ENCODE results near the gene SART1.

SART1 gene

DNA sequence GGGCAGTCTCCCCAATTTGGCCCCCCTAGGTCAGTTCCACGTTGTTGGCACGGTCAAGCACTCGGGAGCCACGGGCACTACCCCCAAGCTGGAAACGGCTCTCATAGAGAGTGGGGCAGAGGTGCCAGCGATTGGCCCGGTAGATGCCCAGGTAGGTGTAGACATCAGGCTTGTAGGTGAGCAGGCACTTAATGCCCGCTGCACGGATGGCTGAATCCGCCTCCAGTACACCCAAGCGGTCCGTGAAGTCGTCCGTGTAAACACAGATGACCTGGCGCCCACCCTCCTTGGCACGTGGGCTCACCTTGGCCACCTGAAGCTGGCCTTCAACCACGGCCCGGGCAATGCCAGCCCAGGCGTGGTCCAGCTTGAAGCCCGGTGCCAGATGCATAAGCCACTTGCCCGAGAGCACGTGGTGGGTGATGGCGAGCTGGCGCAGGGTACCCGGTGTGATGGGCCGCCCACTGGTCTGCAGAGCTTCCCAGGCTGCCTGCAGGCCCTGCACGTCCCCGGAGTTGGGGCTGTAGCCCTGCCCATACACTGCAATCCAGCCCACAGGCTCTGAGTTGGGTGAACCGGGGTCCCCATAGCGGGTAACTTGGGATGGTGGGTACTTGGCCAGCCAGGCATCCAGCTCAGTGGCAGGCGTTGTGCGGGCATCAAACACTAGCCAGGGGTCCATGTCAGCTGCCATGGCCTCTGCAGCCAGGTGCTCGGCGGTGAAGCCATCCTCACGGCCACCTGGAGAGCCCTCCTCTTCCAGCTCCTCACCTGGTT is 43.9 kb upstream of the SART1 start:
- peak overlapping the region; percentile 73 for H3K4me3 ChIP-seq (ENCODE audit: insufficient read depth, low read length, poor library complexity, severe bottlenecking)
- H3K4me2 ChIP-seq (ENCODE audit: low read depth, low read length, poor library complexity, severe bottlenecking) = peak overlapping the region; percentile 87
- H3K9me3 ChIP-seq (ENCODE audit: insufficient read depth, low read length) = no peaks in the 10 kb centered on the region
- no peaks in the 10 kb centered on the region for H3K36me3 ChIP-seq (ENCODE audit: low read length)
- H2AFZ ChIP-seq (ENCODE audit: low read depth, low read length, severe bottlenecking) = no peak overlapping the region
- no peaks in the 10 kb centered on the region for H4K20me1 ChIP-seq (ENCODE audit: low read depth, low read length)
- H3K79me2 ChIP-seq (ENCODE audit: insufficient read depth, low read length) = no peaks in the 10 kb centered on the region
- no peaks in the 10 kb centered on the region for H3F3A ChIP-seq (ENCODE audit: insufficient read depth)
- TF ChIP-seq EZH2phosphoT487 (conservative IDR thresholded peaks at IDR 0.05; ENCODE audit: low read length) = no peak
- TF ChIP-seq, protein P1, sequence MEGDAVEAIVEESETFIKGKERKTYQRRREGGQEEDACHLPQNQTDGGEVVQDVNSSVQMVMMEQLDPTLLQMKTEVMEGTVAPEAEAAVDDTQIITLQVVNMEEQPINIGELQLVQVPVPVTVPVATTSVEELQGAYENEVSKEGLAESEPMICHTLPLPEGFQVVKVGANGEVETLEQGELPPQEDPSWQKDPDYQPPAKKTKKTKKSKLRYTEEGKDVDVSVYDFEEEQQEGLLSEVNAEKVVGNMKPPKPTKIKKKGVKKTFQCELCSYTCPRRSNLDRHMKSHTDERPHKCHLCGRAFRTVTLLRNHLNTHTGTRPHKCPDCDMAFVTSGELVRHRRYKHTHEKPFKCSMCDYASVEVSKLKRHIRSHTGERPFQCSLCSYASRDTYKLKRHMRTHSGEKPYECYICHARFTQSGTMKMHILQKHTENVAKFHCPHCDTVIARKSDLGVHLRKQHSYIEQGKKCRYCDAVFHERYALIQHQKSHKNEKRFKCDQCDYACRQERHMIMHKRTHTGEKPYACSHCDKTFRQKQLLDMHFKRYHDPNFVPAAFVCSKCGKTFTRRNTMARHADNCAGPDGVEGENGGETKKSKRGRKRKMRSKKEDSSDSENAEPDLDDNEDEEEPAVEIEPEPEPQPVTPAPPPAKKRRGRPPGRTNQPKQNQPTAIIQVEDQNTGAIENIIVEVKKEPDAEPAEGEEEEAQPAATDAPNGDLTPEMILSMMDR (IDR thresholded peaks at IDR 0.05; ENCODE audit: insufficient read depth, low read length, poor library complexity, severe bottlenecking) = no peak
- H3K27ac ChIP-seq (ENCODE audit: low read depth, low read length) = no peak overlapping the region
- peak overlapping the region; percentile 76; the same call in 1 of the 2 replicates for H3K9ac ChIP-seq (ENCODE audit: low read length)
- no peaks in the 10 kb centered on the region for H3K9me2 ChIP-seq (replicated peaks; ENCODE audit: insufficient read depth, low read length)
- H3K27me3 ChIP-seq (ENCODE audit: low read length) = no peaks in the 10 kb centered on the region

DNA sequence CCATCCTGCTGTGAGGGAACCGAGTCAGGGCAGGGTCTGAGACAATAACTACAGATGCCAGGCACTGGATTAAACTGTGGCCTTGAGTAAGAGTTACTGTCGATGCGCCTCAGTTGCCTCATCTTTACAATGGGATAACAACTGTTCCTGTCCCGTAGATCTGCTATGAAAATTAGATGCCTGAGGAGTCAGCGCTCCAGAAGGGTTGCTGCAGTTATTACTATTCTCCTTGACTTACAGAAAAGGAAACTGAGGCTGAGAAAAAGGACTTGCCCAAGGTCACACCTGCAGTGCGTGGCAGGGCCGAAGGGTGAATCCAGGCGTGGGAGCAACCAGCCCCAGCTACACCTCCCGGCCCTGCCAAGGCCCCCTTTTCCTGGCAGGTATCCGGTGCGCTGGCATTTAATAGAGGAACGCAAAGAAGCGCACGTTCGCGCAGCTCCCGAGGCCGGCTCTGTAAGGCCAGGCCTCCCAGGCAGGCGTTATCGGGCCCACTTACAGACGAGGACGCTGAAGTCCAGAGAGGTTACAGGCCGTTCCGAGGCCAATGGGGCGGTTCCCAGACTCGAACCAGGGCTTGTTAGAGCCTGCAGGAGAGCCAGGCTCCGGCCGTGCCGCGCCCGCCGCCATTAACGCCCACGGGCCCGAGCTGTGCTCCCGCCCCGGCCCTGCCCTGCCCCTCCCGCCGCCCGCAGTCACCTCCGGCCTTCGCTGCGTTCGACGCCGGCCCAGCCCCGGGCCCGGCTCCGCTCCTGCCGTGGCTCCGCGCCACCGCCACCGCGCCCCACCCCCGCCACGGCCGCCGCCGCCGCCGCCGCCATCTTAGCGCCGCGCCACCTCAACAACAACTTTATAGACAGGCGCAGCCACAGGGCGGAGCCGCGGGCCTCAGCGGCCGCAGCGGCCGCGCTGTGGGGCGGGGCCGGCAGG is 43.1 kb upstream of the SART1 start, which contains the start of gene C11orf68:
Gene C11orf68, minus strand, starts transcription at position 852 of the 930 bp plus-strand sequence. Its CDS starts 31 bp downstream, at position 821.
- H3K9ac ChIP-seq (ENCODE audit: low read length) = peak within 1 kb of the TSS; percentile 76
- TF ChIP-seq, protein P1 (IDR thresholded peaks at IDR 0.05; ENCODE audit: insufficient read depth, low read length, poor library complexity, severe bottlenecking) = no peak
- no peak for TF ChIP-seq EZH2phosphoT487 (conservative IDR thresholded peaks at IDR 0.05; ENCODE audit: low read length)
- peak within 1 kb of the TSS; percentile 87 for H3K4me2 ChIP-seq (ENCODE audit: low read depth, low read length, poor library complexity, severe bottlenecking)
- no peaks in the 10 kb centered on the region for H4K20me1 ChIP-seq (ENCODE audit: low read depth, low read length)
- peak within 1 kb of the TSS; percentile 84 for H3K4me3 ChIP-seq (ENCODE audit: insufficient read depth, low read length, poor library complexity, severe bottlenecking)
- no peaks in the 10 kb centered on the region for H3K79me2 ChIP-seq (ENCODE audit: insufficient read depth, low read length)
- no peaks in the 10 kb centered on the region for H3K9me3 ChIP-seq (ENCODE audit: insufficient read depth, low read length)
- no peaks in the 10 kb centered on the region for H3F3A ChIP-seq (ENCODE audit: insufficient read depth)
- peak within 1 kb of the TSS; percentile 38; the same call in 1 of the 2 replicates for H3K27ac ChIP-seq (ENCODE audit: low read depth, low read length)
- H2AFZ ChIP-seq (ENCODE audit: low read depth, low read length, severe bottlenecking) = peak within 1 kb of the TSS; percentile 99
- no peaks in the 10 kb centered on the region for H3K9me2 ChIP-seq (replicated peaks; ENCODE audit: insufficient read depth, low read length)
- no peaks in the 10 kb centered on the region for H3K36me3 ChIP-seq (ENCODE audit: low read length)
- H3K27me3 ChIP-seq (ENCODE audit: low read length) = no peaks in the 10 kb centered on the region

DNA sequence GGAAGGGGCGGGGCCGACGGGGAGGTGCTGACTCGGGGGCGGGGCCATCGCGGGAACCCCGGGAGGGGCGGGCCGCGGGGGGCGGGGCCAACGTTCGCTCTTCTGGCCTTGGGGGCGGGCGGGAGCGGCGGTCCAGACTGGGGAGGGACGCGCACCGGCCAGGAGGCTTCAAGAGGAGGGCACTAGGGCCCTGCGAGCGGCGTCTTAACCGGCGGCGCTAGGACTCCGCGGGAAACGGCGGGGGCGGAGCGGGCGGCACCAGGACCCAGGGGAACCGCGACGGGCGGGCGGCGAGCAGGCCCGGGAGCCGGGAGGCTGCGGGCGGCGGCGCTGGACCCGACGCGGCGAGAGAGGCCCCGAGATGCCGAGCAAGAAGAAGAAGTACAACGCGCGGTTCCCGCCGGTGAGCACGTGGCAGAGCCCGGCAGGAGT is 42.4 kb upstream of the SART1 start, which contains the start of gene DRAP1:
Gene DRAP1, plus strand, starts transcription at position 286 of the 432 bp plus-strand sequence. Its CDS starts 76 bp downstream, at position 362.
- TF ChIP-seq, protein P1 (IDR thresholded peaks at IDR 0.05; ENCODE audit: insufficient read depth, low read length, poor library complexity, severe bottlenecking) = no peak
- peak within 1 kb of the TSS; percentile 38; the same call in 1 of the 2 replicates for H3K27ac ChIP-seq (ENCODE audit: low read depth, low read length)
- no peaks in the 10 kb centered on the region for H3K9me2 ChIP-seq (replicated peaks; ENCODE audit: insufficient read depth, low read length)
- H3K9me3 ChIP-seq (ENCODE audit: insufficient read depth, low read length) = no peaks in the 10 kb centered on the region
- no peaks in the 10 kb centered on the region for H3K79me2 ChIP-seq (ENCODE audit: insufficient read depth, low read length)
- H3K4me2 ChIP-seq (ENCODE audit: low read depth, low read length, poor library complexity, severe bottlenecking) = peak within 1 kb of the TSS; percentile 87
- peak within 1 kb of the TSS; percentile 84 for H3K4me3 ChIP-seq (ENCODE audit: insufficient read depth, low read length, poor library complexity, severe bottlenecking)
- no peaks in the 10 kb centered on the region for H4K20me1 ChIP-seq (ENCODE audit: low read depth, low read length)
- no peaks in the 10 kb centered on the region for H3K27me3 ChIP-seq (ENCODE audit: low read length)
- no peaks in the 10 kb centered on the region for H3F3A ChIP-seq (ENCODE audit: insufficient read depth)
- H2AFZ ChIP-seq (ENCODE audit: low read depth, low read length, severe bottlenecking) = peak within 1 kb of the TSS; percentile 99
- peak within 1 kb of the TSS; percentile 76 for H3K9ac ChIP-seq (ENCODE audit: low read length)
- H3K36me3 ChIP-seq (ENCODE audit: low read length) = no peaks in the 10 kb centered on the region
